Activated effector memory CD4-positive, alpha-beta T cell treated with anti-CD3 and anti-CD28 coated beads, Interleukin-2, amount 50 U/mL, for 16 hours (primary cell): ENCODE data around the gene PSG5.
"Not testable (repeated sequence)": the region's sequence is repeated elsewhere in the genome, so short reads cannot be mapped to it uniquely, and the experiment has no call there.

ENCODE experiments used
- DNase-seq: peaks from one replicate; pipeline ENCODE4 v3.0.0-alpha.2; 2020

PSG5 gene

DNA sequence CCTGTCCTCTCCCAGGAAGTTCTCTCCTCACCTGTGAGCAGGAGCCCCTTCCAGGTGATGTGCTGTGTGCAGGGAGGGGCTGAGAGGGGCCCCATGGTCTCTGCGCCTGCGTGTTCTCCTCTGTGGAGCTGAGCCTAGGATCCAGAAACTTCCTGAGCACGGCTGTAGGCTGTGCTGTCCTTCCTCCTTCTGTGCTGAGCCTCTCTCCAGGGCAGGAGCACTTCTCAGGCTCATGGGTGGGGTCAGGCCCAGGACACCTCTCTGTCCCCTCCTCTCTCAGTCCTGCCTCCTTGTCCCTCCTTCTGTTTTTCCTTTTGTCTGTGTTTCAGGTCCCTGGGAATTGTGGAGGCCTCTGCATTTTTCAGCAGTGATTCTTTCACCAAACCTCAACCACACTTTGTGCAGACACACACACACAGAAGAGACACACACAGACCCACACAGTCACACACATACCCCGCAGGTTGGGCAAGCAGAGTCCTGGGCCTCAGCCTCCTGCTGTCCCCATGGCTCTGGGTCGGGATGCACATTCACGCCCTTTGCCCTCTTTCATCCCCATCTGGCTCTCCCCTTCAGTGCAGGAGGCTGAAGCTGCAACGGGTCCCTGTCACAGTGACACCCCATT lies at the start of gene PSG5:
PSG5 (minus strand) TSS at position 226 of the 625 bp plus-strand sequence; CDS start at position 95, 131 bp downstream.
- not testable (repeated sequence) for DNase-seq

DNA sequence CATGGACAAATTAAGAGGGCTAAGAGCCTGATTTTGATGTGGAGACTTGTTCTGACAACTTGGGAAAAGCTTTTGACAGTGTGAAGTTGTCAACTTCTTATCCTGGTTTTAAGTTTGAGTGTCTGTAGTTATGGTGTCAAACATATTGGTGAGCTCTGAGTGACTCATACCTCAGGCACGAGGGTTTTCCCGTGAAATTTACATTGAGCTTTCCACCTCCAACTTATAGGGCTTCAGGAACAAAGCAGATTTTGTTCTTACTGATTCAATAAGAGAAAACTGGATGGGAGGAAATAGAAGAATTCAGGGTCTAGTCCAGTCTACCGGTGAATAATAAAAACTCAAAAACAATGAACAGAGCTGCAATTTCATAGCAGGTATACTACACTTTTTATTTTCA lies 49.4 kb upstream of the PSG5 start:
- not testable (repeated sequence) for DNase-seq

DNA sequence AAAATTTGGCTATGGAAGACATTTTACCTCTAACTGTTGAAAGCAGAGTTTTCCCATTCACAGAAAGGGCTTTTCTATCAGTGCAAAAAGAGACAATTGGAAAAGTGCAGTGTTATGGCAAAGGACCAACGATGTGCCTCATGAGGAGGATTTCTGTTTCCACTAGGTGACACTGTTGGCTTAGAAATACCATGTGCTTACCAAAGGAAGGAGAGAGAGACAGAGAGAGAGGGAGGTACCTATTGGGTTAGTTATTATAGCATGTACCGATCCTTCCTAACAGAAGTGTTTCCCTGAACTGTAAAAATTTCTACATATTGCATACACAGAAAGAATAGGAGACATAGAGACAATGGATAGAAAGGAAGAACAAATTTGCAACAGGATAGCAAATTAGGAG lies 43.0 kb upstream of the PSG5 start:
- no peak for DNase-seq

DNA sequence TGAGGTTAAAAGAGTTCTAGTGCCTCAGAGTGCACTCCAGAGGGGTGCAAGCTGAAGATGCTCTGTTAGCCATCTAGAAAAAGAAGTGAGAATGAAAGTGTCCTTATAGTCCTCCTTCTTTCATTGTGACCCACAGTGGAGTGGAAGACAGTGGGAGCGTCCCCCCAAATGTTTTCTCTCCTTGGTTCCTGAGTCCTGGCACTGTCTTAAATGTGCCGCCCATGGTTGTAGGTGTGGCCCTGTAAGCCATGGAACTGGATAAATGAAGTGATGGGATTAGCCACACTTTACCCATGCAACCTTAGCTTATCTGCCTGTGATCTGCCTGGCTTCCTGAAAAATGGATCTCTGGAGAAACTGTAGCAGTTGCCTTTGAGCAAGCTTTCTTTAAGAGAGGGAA lies 42.4 kb upstream of the PSG5 start:
- not testable (repeated sequence) for DNase-seq

DNA sequence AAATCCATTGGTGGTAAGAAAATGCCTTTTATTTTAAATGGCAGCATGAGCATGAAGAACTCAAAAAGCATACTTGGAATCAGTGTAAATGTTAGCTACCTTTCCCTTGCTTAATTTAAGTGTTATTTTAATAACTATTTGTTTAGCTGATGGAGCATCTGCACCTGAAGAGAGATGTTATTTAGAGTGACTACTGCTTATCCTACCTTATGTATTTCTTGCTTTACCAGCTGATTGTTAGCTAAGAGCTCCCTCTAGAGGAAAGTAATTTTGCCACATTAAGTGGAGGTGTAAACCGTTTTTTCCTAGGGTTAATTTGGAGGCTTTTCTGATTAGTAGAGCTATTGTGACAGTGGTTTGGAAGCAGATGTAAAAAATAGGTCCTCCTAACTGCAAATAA lies 40.6 kb upstream of the PSG5 start:
- not testable (repeated sequence) for DNase-seq

DNA sequence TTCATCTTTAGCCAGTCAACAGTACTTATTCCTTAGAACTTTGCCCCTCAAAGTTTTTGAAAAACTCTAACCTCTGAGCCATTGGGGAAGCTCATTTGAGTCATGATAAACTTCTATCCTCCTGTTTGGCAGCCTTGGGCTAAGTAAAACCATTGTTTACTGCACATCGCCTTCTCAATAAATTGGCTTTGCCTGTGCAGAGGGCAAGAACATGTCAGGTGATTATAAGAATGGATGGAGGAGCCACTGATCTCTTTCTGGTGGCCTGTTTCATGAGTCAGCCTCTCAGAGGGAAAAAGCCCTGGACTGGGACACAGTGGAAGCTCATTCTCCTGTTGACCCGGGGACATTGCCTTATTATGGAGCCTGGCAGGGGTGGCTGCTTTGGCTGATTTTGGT lies 38.5 kb upstream of the PSG5 start:
- DNase-seq, result no peak

DNA sequence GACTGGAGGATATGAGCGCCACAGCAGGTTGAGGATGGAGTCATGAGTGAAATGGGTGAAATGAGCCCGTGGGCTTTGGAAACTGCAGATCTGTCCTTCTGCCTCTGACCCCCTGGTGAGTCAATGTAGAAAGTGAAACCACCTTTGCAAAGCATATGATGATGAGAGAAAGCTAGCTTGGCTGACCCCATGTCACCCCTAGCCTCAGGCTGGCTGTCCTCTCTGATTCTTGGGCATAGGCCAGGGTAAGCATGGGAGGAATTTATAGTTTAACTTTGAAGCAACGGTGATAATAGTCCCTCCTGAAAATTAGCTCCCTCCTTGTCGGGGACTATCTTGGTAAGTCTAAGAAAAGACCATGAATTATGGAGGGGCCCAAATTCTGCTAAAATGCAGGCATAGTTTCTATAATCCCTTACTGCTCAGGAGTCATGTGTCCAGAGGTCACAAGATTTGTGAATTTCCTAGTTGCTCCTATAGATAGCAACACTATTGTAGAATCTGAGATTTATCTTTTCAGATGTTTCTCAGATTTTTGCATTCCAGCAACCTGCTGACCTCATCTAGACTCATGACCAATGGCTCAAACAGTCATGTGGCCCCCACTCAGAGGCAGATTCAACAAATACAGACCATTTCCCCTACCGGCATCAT lies 38.0 kb upstream of the PSG5 start:
- DNase-seq, result not testable (repeated sequence)

DNA sequence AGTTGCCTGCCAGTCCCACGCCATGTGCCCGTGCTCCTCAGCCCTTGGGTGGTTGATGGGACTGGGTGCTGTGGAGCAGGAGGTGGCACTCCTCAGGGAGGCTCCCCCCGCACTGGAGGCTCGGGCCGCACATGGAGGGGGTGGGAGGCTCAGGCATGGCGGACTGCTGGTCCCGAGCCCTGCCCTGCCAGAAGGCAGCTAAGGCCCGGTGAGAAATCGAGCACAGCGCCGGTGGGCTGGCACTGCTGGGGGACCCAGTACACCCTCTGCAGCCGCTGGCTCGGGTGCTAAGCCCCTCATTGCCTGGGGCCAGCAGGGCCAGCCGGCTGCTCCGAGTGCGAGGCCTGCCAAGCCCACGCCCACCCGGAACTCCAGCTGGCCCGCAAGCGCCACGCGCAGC lies 35.6 kb upstream of the PSG5 start:
- not testable (repeated sequence) for DNase-seq

DNA sequence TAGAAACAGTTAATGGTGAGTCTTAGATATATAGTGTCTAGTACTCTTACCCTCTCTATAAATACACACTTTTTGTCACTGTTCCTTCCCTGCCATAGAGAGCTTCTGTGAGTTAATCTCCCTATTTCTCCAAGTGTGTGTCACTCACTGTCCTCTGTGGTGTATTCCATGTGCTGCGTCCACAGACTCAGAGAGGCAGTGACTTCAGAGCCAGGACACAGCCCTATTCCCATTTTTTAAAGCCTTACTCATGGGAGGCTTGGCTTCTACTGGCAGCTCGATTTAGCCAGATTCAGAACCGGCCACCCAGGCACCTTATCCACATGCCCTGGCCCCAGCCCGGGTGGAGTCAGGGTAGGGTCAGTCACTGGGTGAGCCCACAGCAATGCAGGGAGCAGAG lies 32.8 kb upstream of the PSG5 start:
- DNase-seq, result not testable (repeated sequence)

DNA sequence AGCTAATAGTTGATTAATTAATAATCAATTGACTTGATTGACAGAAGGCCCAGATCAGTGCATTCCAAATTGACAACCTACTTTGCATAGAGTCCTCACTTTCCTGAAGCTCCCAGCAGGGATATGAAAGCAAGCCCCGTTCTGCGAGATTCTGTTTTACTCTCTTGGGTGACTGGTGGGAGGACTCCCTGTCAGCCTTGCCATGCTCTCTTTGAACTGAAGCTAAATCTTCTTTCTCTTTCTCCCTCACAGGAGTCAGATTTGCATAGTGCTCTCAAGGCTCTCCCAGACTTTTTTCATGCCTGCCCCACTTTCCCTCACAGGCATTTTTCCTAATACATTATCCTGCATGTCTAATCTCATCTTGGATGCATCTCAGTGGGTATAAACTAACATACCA lies 29.5 kb upstream of the PSG5 start:
- DNase-seq, result not testable (repeated sequence)

DNA sequence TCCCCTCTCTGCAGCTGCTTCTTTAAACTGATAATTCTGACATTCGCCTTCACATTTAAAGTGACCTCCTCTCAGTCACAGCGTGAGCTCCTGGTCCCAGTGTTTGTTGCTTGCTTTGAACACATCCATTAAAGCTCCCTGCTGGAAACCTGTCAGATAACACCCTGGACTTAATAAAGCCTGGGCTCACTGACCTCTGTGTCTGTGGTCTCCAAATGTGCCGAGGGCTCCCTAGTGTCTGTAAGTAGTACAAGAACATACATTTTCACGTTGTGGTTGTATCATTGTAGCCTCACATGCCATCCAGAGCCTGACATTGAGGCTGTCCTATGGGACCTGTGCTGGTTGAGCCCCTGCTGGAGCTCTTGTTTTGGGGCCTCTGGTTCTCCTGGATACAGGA lies 21.7 kb upstream of the PSG5 start:
- no peak for DNase-seq

DNA sequence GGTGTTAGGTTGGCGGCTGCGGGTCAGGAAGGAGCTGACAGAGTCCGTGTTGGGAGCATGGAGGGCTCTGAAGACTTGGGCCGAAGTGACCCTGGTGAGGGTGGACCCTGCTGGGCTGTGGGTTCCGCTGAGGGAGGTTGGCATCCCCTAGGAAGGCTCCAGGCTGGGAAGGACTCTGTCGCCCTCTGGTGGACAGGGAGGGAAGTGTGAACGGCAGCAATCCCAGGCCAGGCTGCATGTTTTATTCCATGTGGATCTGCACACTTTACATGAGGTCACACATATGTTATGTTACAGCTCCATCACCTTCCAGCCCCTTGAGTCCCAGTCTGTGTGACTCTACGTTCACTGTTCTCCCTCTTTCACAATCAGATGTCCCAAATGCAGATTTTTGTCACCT lies 20.8 kb upstream of the PSG5 start:
- DNase-seq, result not testable (repeated sequence)

DNA sequence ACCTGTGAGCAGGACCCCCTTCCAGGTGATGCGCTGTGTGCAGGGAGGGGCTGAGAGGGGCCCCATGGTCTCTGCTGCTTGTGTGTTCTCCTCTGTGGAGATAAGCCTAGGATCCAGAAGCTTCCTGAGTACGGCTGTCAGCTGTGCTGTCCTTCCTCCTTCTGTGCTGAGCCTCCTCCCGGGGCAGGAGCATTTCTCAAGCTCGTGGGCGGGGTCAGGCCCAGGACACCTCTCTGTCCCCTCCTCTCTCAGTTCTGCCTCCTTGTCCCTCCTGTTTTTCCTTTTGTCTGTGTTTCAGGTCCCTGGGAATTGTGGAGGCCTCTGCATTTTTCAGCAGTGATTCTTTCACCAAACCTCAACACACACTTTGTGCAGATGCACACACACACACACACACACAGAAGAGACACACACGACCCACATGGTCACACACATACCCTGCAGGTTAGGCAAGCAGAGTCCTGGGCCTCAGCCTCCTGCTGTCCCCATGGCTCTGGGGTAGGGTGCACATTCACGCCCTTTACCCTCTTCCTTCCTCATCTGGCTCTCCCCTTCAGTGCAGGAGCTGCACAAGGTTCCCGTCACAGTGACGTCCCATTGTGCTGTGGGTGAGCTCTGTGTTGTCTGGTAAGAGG lies 19.3 kb upstream of the PSG5 start, which contains the start of gene PSG4:
PSG4 (minus strand) TSS at position 168 of the 635 bp plus-strand sequence; CDS start at position 66, 102 bp downstream.
- DNase-seq, result not testable (repeated sequence)

DNA sequence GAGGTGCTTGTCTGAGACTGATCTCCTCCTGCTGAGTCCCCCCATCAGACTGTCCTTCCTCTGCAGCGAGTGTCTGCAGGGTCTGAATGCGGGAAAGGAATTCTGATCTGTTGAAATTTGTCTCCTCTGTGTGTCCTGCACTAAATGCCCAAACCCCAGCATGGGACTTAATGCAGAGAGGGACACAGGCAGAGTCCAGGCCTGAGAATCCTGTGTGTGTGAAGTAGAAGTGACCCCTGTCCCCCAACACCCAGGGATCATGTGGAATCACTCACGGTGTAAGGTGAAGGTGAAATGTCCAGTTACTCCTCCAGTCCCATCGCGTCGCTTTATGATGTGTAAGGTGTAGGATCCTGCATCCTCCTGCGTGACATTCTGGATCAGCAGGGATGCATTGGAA lies 17.3 kb upstream of the PSG5 start:
- DNase-seq, result not testable (repeated sequence)

DNA sequence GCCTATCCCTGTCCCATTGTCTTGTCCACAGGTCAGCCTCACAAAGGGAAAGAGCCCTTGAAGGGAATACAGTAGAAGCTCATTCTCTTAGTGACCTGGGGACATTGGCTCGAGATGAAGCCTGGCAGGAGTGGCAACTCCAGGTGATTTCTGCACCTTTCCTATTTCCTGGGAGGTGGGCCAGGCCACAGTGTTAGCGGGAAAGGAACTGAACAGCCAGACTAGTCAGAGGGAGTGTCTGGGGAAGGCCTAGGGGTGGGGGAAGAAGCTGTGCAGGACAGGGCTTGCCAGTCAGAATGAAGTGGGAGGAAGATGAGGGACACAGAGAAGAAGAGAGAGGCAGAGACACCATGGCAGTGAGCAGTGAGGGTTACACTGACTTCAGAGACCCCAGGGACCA lies 15.6 kb upstream of the PSG5 start:
- DNase-seq, result not testable (repeated sequence)

DNA sequence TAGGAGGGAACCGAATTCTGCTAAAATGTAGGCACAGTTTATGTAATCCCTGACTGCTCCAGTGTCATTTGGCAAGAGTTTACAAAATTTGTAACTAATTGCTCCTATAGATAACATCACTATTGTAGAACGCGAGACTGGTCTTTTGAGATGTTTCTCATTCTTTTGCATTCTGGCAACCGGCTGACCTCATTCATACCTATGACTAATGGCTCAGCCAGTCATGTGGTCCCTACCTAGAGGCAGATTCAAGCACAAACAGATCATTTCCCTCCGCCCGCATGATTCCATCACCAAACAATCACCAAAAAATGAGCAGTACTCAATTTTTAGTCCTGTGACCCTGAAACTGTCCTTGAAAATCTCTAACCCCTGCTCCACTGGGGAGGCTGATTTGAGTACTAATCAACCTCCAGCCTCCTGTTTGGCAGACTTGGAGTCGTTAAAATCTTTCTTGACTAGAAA lies 15.0 kb upstream of the PSG5 start:
- not testable (repeated sequence) for DNase-seq

DNA sequence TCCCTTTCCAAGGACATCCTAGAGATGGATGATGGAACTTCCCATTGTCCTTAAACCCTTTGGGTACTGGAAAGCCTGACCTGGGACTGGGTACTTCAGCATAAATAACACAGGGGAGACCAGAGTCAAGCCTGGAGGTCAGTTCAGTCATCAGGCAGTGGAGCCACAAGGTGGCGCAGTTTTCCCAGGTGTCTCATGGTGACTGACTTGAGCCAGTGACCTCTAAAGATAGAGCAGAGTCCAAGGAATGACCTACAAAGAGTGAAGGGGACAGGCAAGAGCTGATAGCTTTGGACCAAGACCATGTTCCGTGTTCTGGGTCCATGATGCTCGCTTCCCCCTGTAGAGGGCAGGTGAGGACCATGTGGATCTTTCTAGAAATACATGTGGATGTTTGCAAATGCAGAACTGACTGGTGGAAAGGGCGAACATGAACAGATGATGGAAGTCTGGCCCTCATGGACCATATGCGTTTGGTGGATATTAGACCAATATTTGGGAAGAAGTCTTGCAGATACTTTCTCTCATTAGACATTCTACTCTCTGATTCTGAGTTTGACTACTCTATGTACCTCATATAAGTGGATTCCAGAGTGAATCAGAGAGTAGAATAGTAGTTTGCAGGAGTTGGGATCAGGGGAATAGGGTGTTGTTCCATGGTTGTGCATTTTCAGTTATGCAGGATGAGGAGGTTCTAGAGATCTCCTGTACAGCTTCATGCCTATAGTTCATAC lies 12.5 kb upstream of the PSG5 start:
- DNase-seq, result not testable (repeated sequence)

DNA sequence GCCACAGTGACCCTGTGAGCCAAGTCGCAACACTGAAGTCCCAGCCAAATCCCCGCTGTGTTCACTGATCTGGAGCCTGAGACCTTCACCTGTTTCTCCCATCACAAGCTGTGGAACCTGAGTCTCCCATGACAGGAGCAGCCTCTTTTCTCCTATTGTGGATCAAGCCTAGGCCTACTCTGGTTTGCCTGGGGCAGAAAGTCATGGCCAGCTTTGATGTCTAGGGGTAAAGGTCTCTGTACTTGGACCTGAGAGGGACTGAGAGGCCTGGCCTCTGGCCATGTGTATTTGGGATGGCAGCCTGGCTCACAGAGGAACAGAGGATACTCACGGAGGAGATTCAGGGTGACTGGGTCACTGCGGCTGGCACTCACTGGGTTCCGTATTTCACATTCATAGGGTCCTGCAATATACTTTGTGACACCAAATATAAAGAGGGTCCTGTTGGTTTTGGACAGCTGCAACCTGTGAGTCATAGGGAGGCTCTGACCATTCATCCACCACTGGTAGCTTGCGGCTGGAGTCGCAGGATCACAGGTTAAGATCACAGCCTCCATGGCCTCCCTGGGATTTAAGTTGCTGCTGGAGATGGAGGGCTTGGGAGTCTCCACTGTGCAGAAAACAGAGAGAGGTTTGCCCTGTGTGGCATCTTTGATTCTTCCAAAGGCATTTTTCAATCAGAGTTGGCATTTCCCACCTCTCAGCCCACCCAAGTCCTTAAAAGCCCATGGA lies 11.5 kb upstream of the PSG5 start:
- DNase-seq, result not testable (repeated sequence)

DNA sequence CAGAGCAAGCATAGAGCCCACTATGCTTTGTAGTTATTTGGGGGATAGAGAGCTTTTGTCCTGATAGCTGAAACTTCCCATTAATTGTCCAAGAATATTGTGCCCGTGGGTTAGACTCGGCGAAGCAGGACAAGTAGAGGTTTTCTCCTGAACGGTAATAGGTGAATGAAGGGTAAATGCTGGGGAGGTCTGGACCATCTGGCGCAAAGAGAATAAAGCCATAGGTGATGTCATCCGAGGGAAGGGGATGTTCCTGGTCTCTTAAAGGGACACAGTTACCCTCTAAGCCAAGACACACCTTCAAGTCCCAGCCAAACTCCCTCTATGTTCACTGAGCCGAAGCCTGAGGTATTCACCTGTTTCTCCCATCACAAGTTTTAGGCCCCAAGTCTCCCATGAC lies 8.1 kb upstream of the PSG5 start:
- DNase-seq, result not testable (repeated sequence)

DNA sequence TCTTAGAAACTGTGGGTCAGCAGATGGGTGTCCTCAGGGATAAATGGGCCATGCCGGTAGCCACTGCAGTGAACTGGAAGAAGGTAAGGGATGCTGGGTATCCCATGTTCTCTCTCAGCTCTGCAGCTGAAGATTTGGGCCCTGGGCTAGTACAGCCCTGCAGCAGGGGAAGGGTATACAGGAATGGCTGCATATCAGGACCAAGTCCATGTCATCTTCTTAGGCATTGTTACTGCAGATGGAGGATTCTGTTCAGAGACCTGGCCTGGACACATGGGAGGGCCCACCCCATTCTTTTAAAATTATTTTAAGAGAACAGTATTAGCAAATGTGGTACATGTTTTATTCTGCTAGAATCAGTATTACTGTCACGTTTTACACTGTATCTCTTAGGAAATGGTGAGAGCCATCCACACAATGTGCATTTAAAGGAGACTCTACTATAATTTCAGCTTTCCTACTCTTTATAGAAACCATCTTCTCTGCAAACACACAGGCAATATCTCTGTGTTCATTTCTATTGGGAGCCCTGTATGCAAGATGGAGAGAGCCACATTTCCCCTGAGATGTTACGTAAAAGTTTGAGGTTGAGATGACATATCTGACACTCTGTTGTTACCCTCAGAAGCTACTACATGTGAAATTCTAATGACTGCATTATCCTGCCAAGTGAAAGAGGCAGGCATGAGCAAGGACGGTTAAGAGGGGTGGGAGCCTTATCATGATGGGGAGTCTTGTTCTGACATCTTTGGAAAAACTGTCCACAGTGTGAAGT lies 6.2 kb upstream of the PSG5 start:
- not testable (repeated sequence) for DNase-seq

DNA sequence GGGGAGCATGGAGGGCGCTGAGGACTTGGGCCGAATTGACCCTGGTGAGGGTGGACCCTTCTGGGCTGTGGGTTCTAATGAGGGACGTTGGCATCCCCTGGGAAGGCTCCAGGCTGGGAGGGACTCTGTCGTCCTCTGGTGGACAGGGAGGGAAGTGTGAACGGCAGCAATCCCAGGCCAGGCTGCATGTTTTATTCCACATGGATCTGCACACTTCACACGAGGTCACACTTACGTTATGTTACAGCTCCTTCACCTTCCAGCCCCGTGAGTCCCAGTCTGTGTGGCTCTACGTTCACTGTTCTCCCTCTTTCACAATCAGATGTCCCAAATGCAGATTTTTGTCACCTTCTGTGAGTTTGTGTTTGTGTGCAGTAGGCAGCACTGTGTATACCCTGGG lies 1.8 kb upstream of the PSG5 start:
- not testable (repeated sequence) for DNase-seq
